Right atrium auricular region (tissue), 2 donors: Measurements from ENCODE around the gene SNRNP40. TPM values are rescaled to one million over a fixed set of nuclear protein-coding genes. Genes with fewer than 3 reads are reported as not detected.

Experiments used
- DNase-seq: peaks from one replicate; pipeline ENCODE4 v3.0.0-alpha.2; 2019; ENCODE audit warnings: low spot score
- H3K27ac ChIP-seq, 2 donors: fragments of 200-600 bp; sonication (generic); 1 replicate in 1 of 2; 2 replicates in 1 of 2; pipeline ENCODE4 v1.5.1; 2016 to 2019
- H3K27me3 ChIP-seq, 2 donors: fragments of 200-600 bp; sonication (generic); one replicate each; pipeline versions ENCODE4 v1.5.1 to v1.6.0; 2017 to 2019
- H3K36me3 ChIP-seq: fragments of 200-600 bp; sonication (generic); one replicate; pipeline ENCODE4 v1.5.1; 2016
- H3K4me1 ChIP-seq, 2 donors: fragments of 200-600 bp; sonication (generic); one replicate each; pipeline versions ENCODE4 v1.5.1 to v1.6.0; 2017 to 2019
- H3K4me3 ChIP-seq, 2 donors: fragments of 200-600 bp; sonication (generic); 1 replicate in 1 of 2; 2 replicates in 1 of 2; pipeline ENCODE4 v1.5.1; 2017 to 2019; ENCODE audit warnings: mild to moderate bottlenecking in 1 of 2, moderate library complexity in 1 of 2
- H3K9me3 ChIP-seq, 2 donors: fragments of 200-600 bp; sonication (generic); one replicate each; pipeline ENCODE4 v1.5.1; 2019
- CTCF ChIP-seq, 2 donors: fragments of 200-600 bp; sonication (generic); IDR thresholded peaks; one replicate each; pipeline ENCODE4 v1.5.1; 2019; ENCODE audit warnings: antibody characterized with exemption in 2 of 2
- total RNA-seq, 2 donors: library from RNA; depleted of rRNA; stranded (reverse); fragments of >200 nt; gene quantifications; one replicate each; pipeline ENCODE4 v1.1.0, GENCODE V29; 2016

Gene SNRNP40
- total RNA-seq, 2 donors from 2014 or later, result 20.6 to 20.7 TPM

DNA sequence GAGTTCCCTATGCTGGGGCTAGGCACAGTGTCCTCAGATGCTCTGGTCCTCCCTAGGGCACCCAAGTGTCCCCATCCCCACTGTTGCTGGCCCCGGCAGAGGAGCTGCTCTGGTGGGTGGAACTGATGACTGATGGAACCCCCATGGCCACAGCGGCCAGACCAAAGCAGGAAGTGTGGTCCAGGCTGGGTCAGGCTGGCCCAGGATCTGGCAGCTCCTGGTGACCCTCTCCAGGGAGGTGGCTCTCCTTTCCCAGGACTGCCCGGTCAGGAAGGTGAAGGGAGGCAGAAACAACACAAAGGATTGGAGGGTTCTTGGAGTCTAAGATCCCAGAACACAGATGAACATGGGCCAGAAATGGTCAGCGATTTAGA is 58.0 kb downstream of the SNRNP40 start:
- DNase-seq, result no peak
- Histone ChIP-seq H3K9me3 (no peaks in the 10 kb centered on the region), H3K27me3 (peaks cover 6 to 8% of the 10 kb centered on the region in 2 donors), H3K36me3 (no peaks in the 10 kb centered on the region), H3K27ac (no peak overlapping the region), H3K4me3 (no peak overlapping the region), H3K4me1 (peaks cover 0 to 10% of the 10 kb centered on the region in 2 donors)
- TF ChIP-seq CTCF (IDR thresholded peaks at IDR 0.05), result no peak

GRCh38 chr1:31234870-31235269 is 61.7 kb downstream of the SNRNP40 start:
- H3K36me3 ChIP-seq, result no peaks in the 10 kb centered on the region
- H3K4me3 ChIP-seq, result no peak overlapping the region
- no peak overlapping the region for H3K27ac ChIP-seq
- DNase-seq, result no peak
- no peaks in the 10 kb centered on the region for H3K9me3 ChIP-seq
- TF ChIP-seq CTCF (IDR thresholded peaks at IDR 0.05), result no peak
- H3K27me3 ChIP-seq, result peaks cover under 1 to 2% of the 10 kb centered on the region in 2 donors
- H3K4me1 ChIP-seq, result peaks cover 0 to 9% of the 10 kb centered on the region in 2 donors

DNA sequence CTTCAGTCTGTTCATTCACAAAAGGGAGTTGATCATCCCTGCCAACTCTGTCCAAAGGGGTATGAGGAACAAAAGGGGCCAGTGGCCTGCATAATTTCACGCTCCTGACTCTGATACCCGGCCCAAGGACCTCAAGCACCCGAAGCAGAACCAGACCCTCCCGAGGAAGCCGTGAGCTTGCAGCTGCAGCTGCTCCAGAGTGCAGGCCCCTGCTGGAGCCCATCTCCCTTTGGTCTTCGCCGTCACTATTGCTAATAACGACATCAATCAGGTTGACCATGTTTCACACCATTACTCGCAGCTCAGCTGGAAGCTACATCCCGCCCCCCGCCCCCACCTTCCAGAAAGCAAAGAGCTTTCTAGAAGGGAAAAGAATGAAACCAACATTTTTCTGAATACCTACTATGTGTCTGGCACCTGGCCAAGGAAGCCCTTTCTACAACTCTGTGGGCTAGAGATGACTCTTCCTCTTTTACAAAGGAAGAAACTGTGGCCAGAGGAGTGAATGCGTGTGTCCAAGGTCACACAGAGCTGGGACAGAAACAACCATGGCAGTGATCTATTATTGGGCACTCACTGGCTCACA is 62.4 kb downstream of the SNRNP40 start:
- no peak for DNase-seq
- H3K4me1 ChIP-seq, result peaks cover 0 to 5% of the 10 kb centered on the region in 2 donors
- no peaks in the 10 kb centered on the region for H3K27me3 ChIP-seq
- H3K27ac ChIP-seq, result no peak overlapping the region
- no peaks in the 10 kb centered on the region for H3K36me3 ChIP-seq
- no peak overlapping the region for H3K4me3 ChIP-seq
- no peak for TF ChIP-seq CTCF (IDR thresholded peaks at IDR 0.05)
- H3K9me3 ChIP-seq, result no peaks in the 10 kb centered on the region

DNA sequence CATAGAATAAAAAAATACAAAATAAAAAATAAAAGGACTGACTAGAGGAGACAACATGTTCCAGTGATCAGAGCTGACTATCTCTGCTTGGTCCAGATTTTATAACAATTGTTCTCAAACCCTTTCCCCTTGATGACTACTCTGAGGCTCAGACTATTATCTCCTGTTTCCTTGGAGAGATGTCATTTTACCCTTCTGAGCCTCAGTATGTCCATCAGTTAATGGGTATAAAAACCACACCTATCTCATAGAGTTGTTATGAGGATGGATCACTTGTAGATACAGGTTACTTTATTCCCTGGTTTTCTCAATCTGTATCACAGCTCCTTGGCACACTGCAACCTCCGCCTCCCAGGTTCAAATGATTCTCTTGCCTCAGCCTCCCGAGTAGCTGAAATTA is 63.9 kb downstream of the SNRNP40 start:
- Histone ChIP-seq H3K36me3 (no peaks in the 10 kb centered on the region), H3K9me3 (no peaks in the 10 kb centered on the region), H3K27me3 (no peaks in the 10 kb centered on the region), H3K27ac (no peak overlapping the region), H3K4me1 (no peaks in the 10 kb centered on the region), H3K4me3 (no peak overlapping the region)
- no peak for TF ChIP-seq CTCF (IDR thresholded peaks at IDR 0.05)
- no peak for DNase-seq

DNA sequence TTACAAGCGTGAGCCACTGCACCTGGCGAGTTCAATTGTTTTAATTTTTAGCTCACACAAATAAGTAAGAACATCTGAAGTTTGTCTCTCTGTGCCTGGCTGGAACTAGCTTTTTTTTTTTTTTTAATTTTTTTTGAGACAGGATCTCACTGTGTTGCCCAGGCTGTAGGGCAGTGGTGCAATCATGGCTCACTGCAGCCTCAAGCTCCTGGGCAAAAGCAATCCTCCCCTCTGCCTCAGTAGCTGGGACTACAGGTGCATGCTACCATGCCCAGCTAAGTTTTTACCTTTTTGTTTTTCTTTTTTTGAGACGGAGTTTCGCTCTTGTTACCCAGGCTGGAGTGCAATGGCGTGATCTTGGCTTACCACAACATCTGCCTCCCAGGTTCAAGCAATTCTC is 64.8 kb downstream of the SNRNP40 start:
- H3K27ac ChIP-seq, result no peak overlapping the region
- no peak for DNase-seq
- H3K4me3 ChIP-seq, result no peak overlapping the region
- no peaks in the 10 kb centered on the region for H3K4me1 ChIP-seq
- TF ChIP-seq CTCF (IDR thresholded peaks at IDR 0.05), result no peak
- no peaks in the 10 kb centered on the region for H3K9me3 ChIP-seq
- H3K27me3 ChIP-seq, result no peaks in the 10 kb centered on the region
- no peaks in the 10 kb centered on the region for H3K36me3 ChIP-seq

DNA sequence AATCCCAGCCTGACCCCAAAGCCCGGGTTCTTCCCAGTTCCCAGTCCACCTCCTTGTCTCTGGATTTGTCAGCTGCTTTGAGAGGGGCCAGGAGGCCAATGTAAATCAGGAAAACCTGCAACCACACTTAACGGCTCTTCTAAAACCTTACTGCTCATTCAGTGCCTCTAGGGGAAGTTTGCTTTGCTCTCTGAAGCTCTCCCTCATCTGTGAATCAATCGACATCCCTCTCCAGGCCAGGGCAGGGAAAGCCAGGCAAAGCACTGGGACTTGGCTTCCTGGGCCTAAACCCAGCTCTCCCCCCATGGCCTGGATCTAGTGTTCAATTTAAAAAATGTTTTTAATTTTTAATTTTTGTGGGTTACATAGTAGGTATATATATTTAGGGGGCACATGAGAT is 66.2 kb downstream of the SNRNP40 start:
- H3K4me3 ChIP-seq, result no peak overlapping the region
- no peak overlapping the region for H3K27ac ChIP-seq
- H3K4me1 ChIP-seq, result no peaks in the 10 kb centered on the region
- H3K9me3 ChIP-seq, result no peaks in the 10 kb centered on the region
- no peaks in the 10 kb centered on the region for H3K27me3 ChIP-seq
- no peak for TF ChIP-seq CTCF (IDR thresholded peaks at IDR 0.05)
- no peak for DNase-seq
- H3K36me3 ChIP-seq, result no peaks in the 10 kb centered on the region
